WTC11 (cell line): ENCODE data around the gene ADH5. TPM values are rescaled to one million over a fixed set of nuclear protein-coding genes. Genes with fewer than 3 reads are reported as not detected.
A peak's percentile ranks its signal among the peaks of the same experiment; 100 is the strongest.

ENCODE experiments used
- ATAC-seq: fragments of 200-7000 bp; cut with Tn5 transposase; 2 replicates; pipeline ENCODE4 v1.10.0; 2021; ENCODE audit warnings: mild to moderate bottlenecking, moderate library complexity
- CTCF ChIA-PET: fragments of 300-600 bp; sonication (Branson Sonifier 250); formaldehyde crosslinking; loops from one replicate; lab custom pipeline; 2021; ENCODE audit warnings: antibody characterized with exemption; lab: Charles Lee
- POLR2A ChIA-PET: fragments of 350-600 bp; sonication (Branson Sonifier 250); formaldehyde crosslinking; loops from one replicate; lab custom pipeline; 2021; ENCODE audit warnings: antibody characterized with exemption; lab: Charles Lee
- DNase-seq: peaks from one replicate; pipeline ENCODE4 v3.0.0; 2021; ENCODE audit warnings: low spot score
- H3K27ac Mint-ChIP-seq: 2 replicates; pipeline ENCODE4 v1.8.0; 2021; ENCODE audit warnings: mixed read lengths
- H3K27me3 Mint-ChIP-seq: 2 replicates; pipeline ENCODE4 v1.8.0; 2021; ENCODE audit warnings: low read depth, mild to moderate bottlenecking, moderate library complexity, mixed read lengths
- H3K36me3 Mint-ChIP-seq: 2 replicates; pipeline ENCODE4 v1.8.0; 2021; ENCODE audit warnings: mixed read lengths
- H3K4me1 Mint-ChIP-seq: 2 replicates; pipeline ENCODE4 v1.8.0; 2022; ENCODE audit warnings: mixed read lengths
- H3K4me3 Mint-ChIP-seq: 2 replicates; pipeline ENCODE4 v1.8.0; 2021; ENCODE audit warnings: mild to moderate bottlenecking, moderate library complexity, mixed read lengths
- H3K9me3 Mint-ChIP-seq: 2 replicates; pipeline ENCODE4 v1.8.0; 2021; ENCODE audit warnings: mixed read lengths
- ATF2 ChIP-seq: sonication (generic); formaldehyde crosslinking; IDR thresholded peaks from 2 replicates; pipeline ENCODE4 v1.8.1; 2022; ENCODE audit warnings: low read depth, missing genetic modification reagents, borderline replicate concordance
- E2F4 ChIP-seq: sonication (generic); formaldehyde crosslinking; IDR thresholded peaks from 2 replicates; pipeline ENCODE4 v1.8.1; 2022; ENCODE audit warnings: low read depth, mild to moderate bottlenecking, moderate library complexity, missing genetic modification reagents, borderline replicate concordance
- ESRRA ChIP-seq: sonication (generic); formaldehyde crosslinking; IDR thresholded peaks from 2 replicates; pipeline ENCODE4 v1.8.1; 2022; ENCODE audit warnings: mild to moderate bottlenecking, missing genetic modification reagents, borderline replicate concordance
- FOXP1 ChIP-seq: sonication (generic); formaldehyde crosslinking; IDR thresholded peaks from 2 replicates; pipeline ENCODE4 v1.8.0; 2022; ENCODE audit warnings: missing genetic modification reagents, mild to moderate bottlenecking, moderate library complexity, borderline replicate concordance
- GRHL2 ChIP-seq: fragments of 250-450 bp; sonication (Bioruptor Pico); IDR thresholded peaks from 2 replicates; pipeline ENCODE4 v1.8.0; 2022; ENCODE audit warnings: mild to moderate bottlenecking, moderate library complexity; ENCODE audit not compliant: insufficient replicate concordance, severe bottlenecking
- IRF2 ChIP-seq: sonication (generic); formaldehyde crosslinking; IDR thresholded peaks from 2 replicates; pipeline ENCODE4 v1.8.0; 2022; ENCODE audit warnings: low read depth, missing genetic modification reagents, borderline replicate concordance
- NFYB ChIP-seq: sonication (generic); formaldehyde crosslinking; conservative IDR thresholded peaks from 2 replicates; pipeline ENCODE4 v1.8.0; 2022; ENCODE audit warnings: low read depth, missing genetic modification reagents
- NR1H2 ChIP-seq: sonication (generic); formaldehyde crosslinking; IDR thresholded peaks from 2 replicates; pipeline ENCODE4 v1.9.0; 2021; ENCODE audit warnings: mild to moderate bottlenecking, moderate library complexity, missing genetic modification reagents
- OVOL2 ChIP-seq: fragments of 250-450 bp; sonication (Bioruptor Pico); IDR thresholded peaks from 2 replicates; pipeline ENCODE4 v1.9.0; 2021; ENCODE audit warnings: mild to moderate bottlenecking, borderline replicate concordance
- RELA ChIP-seq: sonication (generic); formaldehyde crosslinking; IDR thresholded peaks from 2 replicates; pipeline ENCODE4 v1.8.1; 2022; ENCODE audit warnings: missing genetic modification reagents, mild to moderate bottlenecking, borderline replicate concordance
- SOX15 ChIP-seq: fragments of 250-450 bp; sonication (Bioruptor Pico); IDR thresholded peaks from 2 replicates; pipeline ENCODE4 v1.9.0; 2021; ENCODE audit warnings: mild to moderate bottlenecking
- SP1 ChIP-seq: sonication (generic); formaldehyde crosslinking; conservative IDR thresholded peaks from 2 replicates; pipeline ENCODE4 v1.8.1; 2022; ENCODE audit warnings: missing genetic modification reagents
- ZBTB21 ChIP-seq: sonication (generic); formaldehyde crosslinking; IDR thresholded peaks from 2 replicates; pipeline ENCODE4 v1.8.1; 2023; ENCODE audit warnings: mild to moderate bottlenecking, missing genetic modification reagents, borderline replicate concordance
- ZNF121 ChIP-seq: sonication (generic); formaldehyde crosslinking; IDR thresholded peaks from 2 replicates; pipeline ENCODE4 v1.8.0; 2023; ENCODE audit warnings: missing genetic modification reagents
- ZNF138 ChIP-seq: sonication (generic); formaldehyde crosslinking; conservative IDR thresholded peaks from 2 replicates; pipeline ENCODE4 v1.8.1; 2022; ENCODE audit warnings: mild to moderate bottlenecking, moderate library complexity, missing genetic modification reagents
- ZNF263 ChIP-seq: sonication (generic); formaldehyde crosslinking; IDR thresholded peaks from 2 replicates; pipeline ENCODE4 v1.8.1; 2022; ENCODE audit warnings: low read depth, mild to moderate bottlenecking, moderate library complexity, missing genetic modification reagents
- ZNF281 ChIP-seq: sonication (generic); formaldehyde crosslinking; IDR thresholded peaks from 2 replicates; pipeline ENCODE4 v1.8.0; 2023; ENCODE audit warnings: mild to moderate bottlenecking, missing genetic modification reagents
- ZNF416 ChIP-seq: fragments of 250-450 bp; sonication (Bioruptor Pico); IDR thresholded peaks from 2 replicates; pipeline ENCODE4 v1.9.0; 2021; ENCODE audit warnings: mild to moderate bottlenecking, inconsistent platforms
- ZNF671 ChIP-seq: fragments of 250-450 bp; sonication (Bioruptor Pico); IDR thresholded peaks from 2 replicates; pipeline ENCODE4 v1.8.0; 2021; ENCODE audit warnings: mild to moderate bottlenecking
- total RNA-seq: library from RNA; stranded (reverse); gene quantifications from 3 replicates; pipeline ENCODE4 v1.2.3, GENCODE V29; 2021
- TF ChIP-seq, protein P1 (sequence below): fragments of 250-450 bp; sonication (Bioruptor Pico); IDR thresholded peaks from 2 replicates; pipeline ENCODE4 v1.9.0; 2021; ENCODE audit warnings: moderate library complexity, mild to moderate bottlenecking, inconsistent platforms, borderline replicate concordance
- TF ChIP-seq, protein P2 (sequence below): sonication (generic); formaldehyde crosslinking; IDR thresholded peaks from 2 replicates; pipeline ENCODE4 v1.8.1; 2022; ENCODE audit warnings: missing genetic modification reagents, borderline replicate concordance
- TF ChIP-seq, protein P3 (sequence below): sonication (generic); formaldehyde crosslinking; IDR thresholded peaks from 2 replicates; pipeline ENCODE4 v1.8.1; 2023; ENCODE audit warnings: mild to moderate bottlenecking, missing genetic modification reagents, moderate library complexity
- TF ChIP-seq, protein P4 (sequence below): sonication (generic); formaldehyde crosslinking; IDR thresholded peaks from 2 replicates; pipeline ENCODE4 v1.8.1; 2022; ENCODE audit warnings: mild to moderate bottlenecking, moderate library complexity, missing genetic modification reagents

ADH5 gene
- total RNA-seq, 1 experiment from 2014 or later = 244 TPM

GRCh38 chr4:99033956-99034355 is 54.6 kb downstream of the ADH5 start (continued):
- TF ChIP-seq ZNF281 (CRISPR knock-in tag) = no peak
- TF ChIP-seq NR1H2 (CRISPR knock-in tag) = no peak

DNA sequence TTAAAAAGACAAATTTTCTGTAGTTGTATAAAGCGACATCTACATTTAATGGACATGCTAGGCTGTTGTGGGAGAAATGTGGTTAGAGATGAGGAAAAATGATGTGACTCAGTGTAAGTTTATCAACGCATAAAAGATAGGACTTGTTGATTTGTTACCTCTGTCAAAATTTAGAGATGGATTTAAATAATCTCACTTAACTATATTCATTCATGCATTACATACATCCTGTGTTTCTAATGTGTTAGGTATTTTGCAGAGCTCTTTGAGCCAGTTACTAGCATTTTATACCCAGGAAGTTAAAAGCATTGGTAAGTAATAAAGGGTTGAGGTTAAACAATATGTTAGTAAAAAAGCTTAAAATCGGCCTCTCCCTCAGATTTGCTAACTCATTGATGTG is 58.7 kb downstream of the ADH5 start:
- TF ChIP-seq, protein P1, sequence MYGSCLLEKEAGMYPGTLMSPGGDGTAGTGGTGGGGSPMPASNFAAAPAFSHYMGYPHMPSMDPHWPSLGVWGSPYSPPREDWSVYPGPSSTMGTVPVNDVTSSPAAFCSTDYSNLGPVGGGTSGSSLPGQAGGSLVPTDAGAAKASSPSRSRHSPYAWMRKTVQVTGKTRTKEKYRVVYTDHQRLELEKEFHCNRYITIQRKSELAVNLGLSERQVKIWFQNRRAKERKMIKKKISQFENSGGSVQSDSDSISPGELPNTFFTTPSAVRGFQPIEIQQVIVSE (CRISPR knock-in tag) = no peak
- TF ChIP-seq ZNF671 (CRISPR knock-in tag) = no peak
- no peak for TF ChIP-seq ZNF263 (CRISPR knock-in tag)
- TF ChIP-seq ZNF138 (CRISPR knock-in tag) = no peak
- no peak for TF ChIP-seq FOXP1 (CRISPR knock-in tag)
- TF ChIP-seq ZBTB21 (CRISPR knock-in tag) = no peak
- TF ChIP-seq RELA (CRISPR knock-in tag) = no peak
- TF ChIP-seq ZNF416 (CRISPR knock-in tag) = no peak
- no peak for TF ChIP-seq IRF2
- TF ChIP-seq SP1 (CRISPR knock-in tag) = no peak
- TF ChIP-seq ATF2 (CRISPR knock-in tag) = no peak
- TF ChIP-seq ZNF121 (CRISPR knock-in tag) = no peak
- TF ChIP-seq SOX15 = no peak
- no peak for TF ChIP-seq E2F4 (CRISPR knock-in tag)
- ChIA-PET POLR2A (interaction anchor here (0.5 kb wide), 1 partner anchor 23 kb away, joined by 4 read pairs; no protein-coding TSS in a partner anchor), CTCF (interaction anchor here (0.9 kb wide), 1 partner anchor 35 kb away, joined by 5 read pairs; the partner anchor contains the start of gene METAP1)
- DNase-seq (no peak), ATAC-seq (no peak)
- H3K9me3 Mint-ChIP-seq = no peaks in the 10 kb centered on the region
- H3K27ac Mint-ChIP-seq = peak overlapping the region; percentile 13
- peaks cover 9% of the 10 kb centered on the region for H3K36me3 Mint-ChIP-seq
- peaks cover 70% of the 10 kb centered on the region for H3K4me1 Mint-ChIP-seq
- no peaks in the 10 kb centered on the region for H3K27me3 Mint-ChIP-seq
- H3K4me3 Mint-ChIP-seq = no peak overlapping the region

GRCh38 chr4:99029018-99029735 is 59.4 kb downstream of the ADH5 start:
- ChIA-PET POLR2A (interaction anchor here (0.5 kb wide), 1 partner anchor 22 kb away, joined by 4 read pairs; no protein-coding TSS in a partner anchor), CTCF (interaction anchor here (0.9 kb wide), 1 partner anchor 34 kb away, joined by 5 read pairs; the partner anchor contains the start of gene METAP1)
- Mint-ChIP-seq H3K27ac (peak overlapping the region; percentile 13), H3K27me3 (no peaks in the 10 kb centered on the region), H3K4me3 (no peak overlapping the region), H3K36me3 (peaks cover 7% of the 10 kb centered on the region), H3K4me1 (peaks cover 76% of the 10 kb centered on the region), H3K9me3 (no peaks in the 10 kb centered on the region)
- ATAC-seq = no peak
- no peak for DNase-seq
- TF ChIP-seq ESRRA (CRISPR knock-in tag) = no peak
- TF ChIP-seq, protein P2, sequence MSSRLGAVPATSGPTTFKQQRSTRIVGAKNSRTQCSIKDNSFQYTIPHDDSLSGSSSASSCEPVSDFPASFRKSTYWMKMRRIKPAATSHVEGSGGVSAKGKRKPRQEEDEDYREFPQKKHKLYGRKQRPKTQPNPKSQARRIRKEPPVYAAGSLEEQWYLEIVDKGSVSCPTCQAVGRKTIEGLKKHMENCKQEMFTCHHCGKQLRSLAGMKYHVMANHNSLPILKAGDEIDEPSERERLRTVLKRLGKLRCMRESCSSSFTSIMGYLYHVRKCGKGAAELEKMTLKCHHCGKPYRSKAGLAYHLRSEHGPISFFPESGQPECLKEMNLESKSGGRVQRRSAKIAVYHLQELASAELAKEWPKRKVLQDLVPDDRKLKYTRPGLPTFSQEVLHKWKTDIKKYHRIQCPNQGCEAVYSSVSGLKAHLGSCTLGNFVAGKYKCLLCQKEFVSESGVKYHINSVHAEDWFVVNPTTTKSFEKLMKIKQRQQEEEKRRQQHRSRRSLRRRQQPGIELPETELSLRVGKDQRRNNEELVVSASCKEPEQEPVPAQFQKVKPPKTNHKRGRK (CRISPR knock-in tag) = no peak
- TF ChIP-seq NFYB = no peak
- no peak for TF ChIP-seq ZBTB21 (CRISPR knock-in tag)
- TF ChIP-seq SOX15 = no peak
- TF ChIP-seq, protein P3, sequence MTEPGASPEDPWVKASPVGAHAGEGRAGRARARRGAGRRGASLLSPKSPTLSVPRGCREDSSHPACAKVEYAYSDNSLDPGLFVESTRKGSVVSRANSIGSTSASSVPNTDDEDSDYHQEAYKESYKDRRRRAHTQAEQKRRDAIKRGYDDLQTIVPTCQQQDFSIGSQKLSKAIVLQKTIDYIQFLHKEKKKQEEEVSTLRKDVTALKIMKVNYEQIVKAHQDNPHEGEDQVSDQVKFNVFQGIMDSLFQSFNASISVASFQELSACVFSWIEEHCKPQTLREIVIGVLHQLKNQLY (CRISPR knock-in tag) = no peak
- no peak for TF ChIP-seq OVOL2 (CRISPR knock-in tag)
- TF ChIP-seq, protein P4, sequence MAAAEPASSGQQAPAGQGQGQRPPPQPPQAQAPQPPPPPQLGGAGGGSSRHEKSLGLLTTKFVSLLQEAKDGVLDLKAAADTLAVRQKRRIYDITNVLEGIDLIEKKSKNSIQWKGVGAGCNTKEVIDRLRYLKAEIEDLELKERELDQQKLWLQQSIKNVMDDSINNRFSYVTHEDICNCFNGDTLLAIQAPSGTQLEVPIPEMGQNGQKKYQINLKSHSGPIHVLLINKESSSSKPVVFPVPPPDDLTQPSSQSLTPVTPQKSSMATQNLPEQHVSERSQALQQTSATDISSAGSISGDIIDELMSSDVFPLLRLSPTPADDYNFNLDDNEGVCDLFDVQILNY = no peak
- TF ChIP-seq GRHL2 = no peak
